Measurements from ENCODE around the gene ZRANB3.
"Not testable (repeated sequence)": the region's sequence is repeated elsewhere in the genome, so short reads cannot be mapped to it uniquely, and the experiment has no call there.

ZRANB3 gene

GRCh38 chr2:135530313-135531230 lies at the start of gene ZRANB3:
TSS of gene ZRANB3 (minus strand) at chr2:135531218.
- H3K9me3 Mint-ChIP-seq, result no peaks in the 10 kb centered on the region
- peaks cover 7% of the 10 kb centered on the region for H3K4me1 Mint-ChIP-seq
- DNase-seq (ENCODE audit: low spot score in 2 of 2) (peak; percentile 56 to 92), ATAC-seq (peak; percentile 82)
- H3K36me3 Mint-ChIP-seq, result no peaks in the 10 kb centered on the region
- no peak within 1 kb of the TSS for H3K4me3 Mint-ChIP-seq
- H3K27ac Mint-ChIP-seq, result no peak within 1 kb of the TSS

- ATAC-seq (no peak), DNase-seq (ENCODE audit: low spot score in 2 of 2) (no peak)
- Mint-ChIP-seq H3K9me3 (no peaks in the 10 kb centered on the region), H3K4me1 (no peaks in the 10 kb centered on the region), H3K27ac (no peak overlapping the region), H3K36me3 (peaks cover 18% of the 10 kb centered on the region), H3K4me3 (no peak overlapping the region)
These were observed 42.6 kb upstream of the ZRANB3 start for GRCh38 chr2:135573620-135574019.

GRCh38 chr2:135570884-135571283 lies 39.9 kb upstream of the ZRANB3 start:
- ATAC-seq (no peak), DNase-seq (ENCODE audit: low spot score in 2 of 2) (no peak)
- no peak overlapping the region for H3K4me3 Mint-ChIP-seq

GRCh38 chr2:135563793-135564192 lies 32.8 kb upstream of the ZRANB3 start:
- Mint-ChIP-seq H3K4me1 (peaks cover 7% of the 10 kb centered on the region), H3K27ac (no peak overlapping the region), H3K9me3 (no peaks in the 10 kb centered on the region), H3K36me3 (no peaks in the 10 kb centered on the region), H3K4me3 (no peak overlapping the region)
- no peak for DNase-seq (ENCODE audit: low spot score in 2 of 2)
- peak; percentile 68 for ATAC-seq

More at GRCh38 chr2:135570884-135571283, 39.9 kb upstream of the ZRANB3 start:
- Mint-ChIP-seq H3K9me3 (no peaks in the 10 kb centered on the region), H3K36me3 (peaks cover 14% of the 10 kb centered on the region), H3K4me1 (no peaks in the 10 kb centered on the region), H3K27ac (no peak overlapping the region)

GRCh38 chr2:135561925-135562324 lies 30.9 kb upstream of the ZRANB3 start:
- no peaks in the 10 kb centered on the region for H3K9me3 Mint-ChIP-seq
- no peaks in the 10 kb centered on the region for H3K36me3 Mint-ChIP-seq
- no peak for DNase-seq (ENCODE audit: low spot score in 2 of 2)

GRCh38 chr2:135557530-135557929 lies 26.5 kb upstream of the ZRANB3 start:
- Mint-ChIP-seq H3K27ac (no peak overlapping the region), H3K36me3 (no peaks in the 10 kb centered on the region), H3K4me1 (peaks cover 21% of the 10 kb centered on the region), H3K4me3 (no peak overlapping the region), H3K9me3 (no peaks in the 10 kb centered on the region)
- ATAC-seq (no peak), DNase-seq (ENCODE audit: low spot score in 2 of 2) (no peak)

More at GRCh38 chr2:135561925-135562324, 30.9 kb upstream of the ZRANB3 start:
- Mint-ChIP-seq H3K27ac (no peak overlapping the region), H3K4me1 (peaks cover 15% of the 10 kb centered on the region), H3K4me3 (no peak overlapping the region)
- ATAC-seq, result no peak

- H3K27ac Mint-ChIP-seq, result no peak overlapping the region
- H3K4me1 Mint-ChIP-seq, result peaks cover 21% of the 10 kb centered on the region
- no peak overlapping the region for H3K4me3 Mint-ChIP-seq
- H3K9me3 Mint-ChIP-seq, result no peaks in the 10 kb centered on the region
- no peak for DNase-seq (ENCODE audit: low spot score in 2 of 2)
- H3K36me3 Mint-ChIP-seq, result no peaks in the 10 kb centered on the region
- no peak for ATAC-seq
These were observed 24.3 kb upstream of the ZRANB3 start for GRCh38 chr2:135555311-135555710.

- H3K4me3 Mint-ChIP-seq, result no peak overlapping the region
- no peak for ATAC-seq
- DNase-seq (ENCODE audit: low spot score in 2 of 2), result no peak
- no peaks in the 10 kb centered on the region for H3K36me3 Mint-ChIP-seq
- no peaks in the 10 kb centered on the region for H3K9me3 Mint-ChIP-seq
- peaks cover 21% of the 10 kb centered on the region for H3K4me1 Mint-ChIP-seq
- H3K27ac Mint-ChIP-seq, result no peak overlapping the region
These were observed 21.9 kb upstream of the ZRANB3 start for GRCh38 chr2:135552887-135553286.

- Mint-ChIP-seq H3K36me3 (no peaks in the 10 kb centered on the region), H3K9me3 (no peaks in the 10 kb centered on the region), H3K27ac (no peak overlapping the region), H3K4me3 (no peak overlapping the region), H3K4me1 (peaks cover 16% of the 10 kb centered on the region)
- DNase-seq (ENCODE audit: low spot score in 2 of 2) (no peak), ATAC-seq (no peak)
These were observed 20.3 kb upstream of the ZRANB3 start for GRCh38 chr2:135551356-135551755.

- H3K4me1 Mint-ChIP-seq, result peaks cover 10% of the 10 kb centered on the region
- no peak overlapping the region for H3K4me3 Mint-ChIP-seq
- no peak overlapping the region for H3K27ac Mint-ChIP-seq
- no peaks in the 10 kb centered on the region for H3K9me3 Mint-ChIP-seq
- ATAC-seq, result no peak
- no peak for DNase-seq (ENCODE audit: low spot score in 2 of 2)
- H3K36me3 Mint-ChIP-seq, result no peaks in the 10 kb centered on the region
These were observed 16.3 kb upstream of the ZRANB3 start for GRCh38 chr2:135547311-135547710.

- Mint-ChIP-seq H3K4me1 (peaks cover 10% of the 10 kb centered on the region), H3K9me3 (no peaks in the 10 kb centered on the region), H3K36me3 (peaks cover under 1% of the 10 kb centered on the region), H3K4me3 (no peak overlapping the region), H3K27ac (peak overlapping the region; percentile 1)
- ATAC-seq, result peak; percentile 98
- DNase-seq (ENCODE audit: low spot score in 2 of 2), result no peak
These were observed 15.4 kb upstream of the ZRANB3 start for GRCh38 chr2:135546436-135546835.

GRCh38 chr2:135533545-135533944 lies 2.5 kb upstream of the ZRANB3 start:
- not testable (repeated sequence) for ATAC-seq; DNase-seq (ENCODE audit: low spot score in 2 of 2); H3K4me3 Mint-ChIP-seq

GRCh38 chr2:135532581-135532980 lies 1.6 kb upstream of the ZRANB3 start:
- no peak overlapping the region for H3K27ac Mint-ChIP-seq
- DNase-seq (ENCODE audit: low spot score in 2 of 2), result no peak
- no peak overlapping the region for H3K4me3 Mint-ChIP-seq
- no peaks in the 10 kb centered on the region for H3K9me3 Mint-ChIP-seq
- H3K36me3 Mint-ChIP-seq, result no peaks in the 10 kb centered on the region
- ATAC-seq, result no peak
- peaks cover 7% of the 10 kb centered on the region for H3K4me1 Mint-ChIP-seq

More at GRCh38 chr2:135533545-135533944, 2.5 kb upstream of the ZRANB3 start:
- not testable (repeated sequence) for H3K9me3 Mint-ChIP-seq, H3K27ac Mint-ChIP-seq, H3K4me1 Mint-ChIP-seq, H3K36me3 Mint-ChIP-seq

- Mint-ChIP-seq H3K4me3 (no peak within 1 kb of the TSS), H3K27ac (no peak within 1 kb of the TSS), H3K9me3 (no peaks in the 10 kb centered on the region), H3K36me3 (no peaks in the 10 kb centered on the region), H3K4me1 (peaks cover 7% of the 10 kb centered on the region)
- DNase-seq (ENCODE audit: low spot score in 2 of 2) (peak; percentile 88 to 97), ATAC-seq (peak; percentile 93)
These were observed 496 bp upstream of the ZRANB3 start, which contains the start of gene R3HDM1 for GRCh38 chr2:135531231-135532197. TSS of gene R3HDM1 (plus strand) at chr2:135531484. CDS start at chr2:135604846, 73,362 bp downstream.

- peaks cover 5% of the 10 kb centered on the region for H3K4me1 Mint-ChIP-seq
- no peaks in the 10 kb centered on the region for H3K36me3 Mint-ChIP-seq
- DNase-seq (ENCODE audit: low spot score in 2 of 2), result no peak
- H3K4me3 Mint-ChIP-seq, result no peak overlapping the region
- ATAC-seq, result no peak
- no peak overlapping the region for H3K27ac Mint-ChIP-seq
- H3K9me3 Mint-ChIP-seq, result no peaks in the 10 kb centered on the region
These were observed 3.0 kb downstream of the ZRANB3 start for GRCh38 chr2:135528006-135528405.
